ENCODE data around the gene CDHR3. TPM values are rescaled to one million over a fixed set of nuclear protein-coding genes. Genes with fewer than 3 reads are reported as not detected.

CDHR3 gene
- total and polyA plus RNA-seq, 2 donors (not counting 3 experiments of a cell fraction or from before 2014, with no cell fraction given), result 0.46 to 2.3 TPM

- no TSS peak for BruUV-seq (replicated peaks)
- dilution Hi-C loops (cut with MboI; ENCODE audit: extremely low pct_ligation_motif_present, low sequenced_read_pairs), result no loop called here
These were observed 31.9 kb upstream of the CDHR3 start for GRCh38 chr7:105931179-105931578.

More at GRCh38 chr7:105931179-105931578, 31.9 kb upstream of the CDHR3 start:
- FAIRE-seq (no peak), DNase-seq (ENCODE audit: low read depth, low spot score) (no peak)
- peaks cover 0 to 11% of the 10 kb centered on the region in 2 experiments for H3K27me3 ChIP-seq (ENCODE audit: control insufficient read depth in 2 of 2, insufficient read depth in 2 of 2, low read length in 2 of 2)
- H3K79me2 ChIP-seq (ENCODE audit: control insufficient read depth, insufficient read depth, low read length), result no peaks in the 10 kb centered on the region
- ChIA-PET CTCF (interaction anchor here (1.4 kb wide), 1 partner anchor 165 kb away, joined by 3 read pairs; no protein-coding TSS in a partner anchor), POLR2A (no interaction called here)
- no peaks in the 10 kb centered on the region for H3K9me1 ChIP-seq (replicated peaks; ENCODE audit: control insufficient read depth, extremely low read depth, insufficient read depth, low read length)
- TF ChIP-seq POLR2AphosphoS5 (IDR thresholded peaks at IDR 0.05; ENCODE audit: insufficient read depth, low read depth, low read length) (no peak), JUN (IDR thresholded peaks at IDR 0.05; ENCODE audit: borderline replicate concordance, insufficient read depth, insufficient read length, low read depth) (no peak), MYC (IDR thresholded peaks at IDR 0.05; ENCODE audit: low read depth, low read length) (no peak), POLR2A (IDR thresholded peaks at IDR 0.05; ENCODE audit: low read depth, low read length) (no peak), GATA2 (IDR thresholded peaks at IDR 0.05; ENCODE audit: insufficient read depth, insufficient read length, low read depth, low read length) (no peak), EZH2 (IDR thresholded peaks at IDR 0.05; ENCODE audit: borderline replicate concordance, low read depth, low read length, severe bottlenecking) (no peak), CTCF (IDR thresholded peaks at IDR 0.05; ENCODE audit: extremely low read depth in 1 of 2, insufficient read depth in 1 of 2, low read depth in 1 of 2, low read length in 2 of 2) (no peak), FOS (IDR thresholded peaks at IDR 0.05; ENCODE audit: borderline replicate concordance, insufficient read depth, low read length) (no peak), MAX (IDR thresholded peaks at IDR 0.05; ENCODE audit: insufficient read depth, insufficient read length) (no peak)
- H3K4me1 ChIP-seq (ENCODE audit: control insufficient read depth, extremely low read depth, insufficient read depth, low read length), result no peaks in the 10 kb centered on the region
- no peak overlapping the region for H3K4me3 ChIP-seq (replicated peaks in 1 of 3; ENCODE audit: insufficient read depth in 1 of 3, low read depth in 1 of 3, low read length in 3 of 3)
- intact Hi-C loops (cut with micrococcal nuclease), result no loop called here
- H3K36me3 ChIP-seq (ENCODE audit: control insufficient read depth in 2 of 2, extremely low read depth in 1 of 2, insufficient read depth in 2 of 2, low read length in 2 of 2), result no peaks in the 10 kb centered on the region
- H4K20me1 ChIP-seq (replicated peaks; ENCODE audit: control insufficient read depth, extremely low read depth, insufficient read depth, low read length), result no peaks in the 10 kb centered on the region
- H3K9me3 ChIP-seq (replicated peaks; ENCODE audit: control insufficient read depth, insufficient read depth, low read length), result no peaks in the 10 kb centered on the region
- H3K27ac ChIP-seq (ENCODE audit: insufficient read depth, low read depth, low read length), result no peak overlapping the region
- H3K9ac ChIP-seq (replicated peaks; ENCODE audit: extremely low read depth, insufficient read depth, low read length), result no peak overlapping the region
- H3K4me2 ChIP-seq (ENCODE audit: insufficient read depth, low read length), result no peak overlapping the region
- H2AFZ ChIP-seq (ENCODE audit: low read depth, low read length), result no peak overlapping the region

All from endothelial cell of umbilical vein (primary cell).